ENCODE data around the gene FFAR1. TPM values are rescaled to one million over a fixed set of nuclear protein-coding genes. Genes with fewer than 3 reads are reported as not detected.
"Not testable (repeated sequence)": the region's sequence is repeated elsewhere in the genome, so short reads cannot be mapped to it uniquely, and the experiment has no call there.

Gene FFAR1
- total and polyA plus RNA-seq, 9 donors = 0.04 to 0.14 (median 0.07) TPM; not detected in 6

DNA sequence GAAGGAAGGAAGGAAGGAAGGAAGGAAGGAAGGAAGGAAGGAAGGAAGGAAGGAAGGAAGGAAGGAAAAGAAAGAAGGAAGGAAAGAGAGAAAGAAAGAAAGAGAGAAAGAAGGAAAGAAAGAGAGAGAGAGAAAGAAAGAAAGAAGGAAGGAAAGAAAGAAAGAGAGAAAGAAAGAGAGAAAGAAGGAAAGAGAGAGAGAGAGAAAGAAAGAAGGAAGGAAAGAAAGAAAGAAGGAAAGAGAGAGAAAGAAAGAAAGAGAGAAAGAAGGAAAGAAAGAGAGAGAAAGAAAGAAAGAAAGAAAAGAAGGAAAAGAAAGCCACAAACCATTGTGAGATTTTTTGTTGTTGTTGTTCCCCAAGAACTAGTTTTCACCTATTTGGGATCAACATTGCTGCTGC, 26.3 kb downstream of the FFAR1 start:
- H3K36me3 ChIP-seq (ENCODE audit: control insufficient read depth, insufficient read depth, low read length); H3K4me1 ChIP-seq (ENCODE audit: control insufficient read depth, insufficient read depth, low read length); H3K27me3 ChIP-seq (ENCODE audit: control insufficient read depth, insufficient read depth, low read length); DNase-seq; H3K27ac ChIP-seq (ENCODE audit: low read length); H3K9me3 ChIP-seq (replicated peaks; ENCODE audit: control insufficient read depth, low read depth, low read length); H3K4me3 ChIP-seq (ENCODE audit: low read length): not testable (repeated sequence)

DNA sequence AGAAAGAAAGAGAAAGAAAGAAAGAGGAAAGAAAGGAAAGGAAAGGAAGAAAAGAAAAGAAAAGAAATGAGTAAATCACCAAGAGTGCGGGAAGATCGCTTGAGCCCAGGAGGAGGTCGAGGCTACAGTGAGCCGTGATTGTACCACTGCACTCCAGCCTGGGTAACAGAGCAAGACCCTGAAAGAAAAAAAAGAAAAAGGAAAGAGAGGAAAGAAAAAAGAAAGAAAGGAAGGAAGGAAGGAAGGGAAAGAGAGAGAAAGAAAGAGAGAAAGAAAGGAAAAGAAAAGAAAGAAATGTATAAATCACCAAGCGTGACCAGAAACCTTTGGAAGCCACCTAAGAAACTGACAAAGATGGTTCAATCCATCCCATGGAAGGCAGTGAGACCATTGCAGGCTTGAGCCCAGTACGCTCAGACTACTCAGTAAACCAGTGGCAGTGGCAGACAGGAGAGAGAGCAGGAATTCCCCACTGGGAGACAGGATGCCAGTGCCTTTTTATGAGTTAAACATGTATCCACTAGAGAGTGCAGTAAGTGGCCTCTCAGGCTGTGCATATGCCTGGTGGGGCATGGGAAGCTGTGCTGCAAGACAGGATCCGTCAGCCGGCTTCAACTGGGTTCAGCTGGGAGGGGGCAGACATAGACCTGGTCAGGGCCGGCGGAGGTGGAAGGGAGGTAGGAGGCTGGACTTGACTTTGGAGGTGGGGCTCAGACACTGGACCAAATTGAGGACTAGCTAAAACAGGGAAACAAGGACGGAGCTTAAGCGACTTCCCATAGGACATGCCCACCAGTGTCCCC, 28.0 kb downstream of the FFAR1 start:
- H3K4me1 ChIP-seq (ENCODE audit: control insufficient read depth, insufficient read depth, low read length) = no peaks in the 10 kb centered on the region
- WGBS (ENCODE audit: insufficient coverage) = 84% methylated on average over 8 of the region's 12 CpGs
- no peak for DNase-seq
- H3K36me3 ChIP-seq (ENCODE audit: control insufficient read depth, insufficient read depth, low read length) = no peaks in the 10 kb centered on the region
- no peaks in the 10 kb centered on the region for H3K9me3 ChIP-seq (replicated peaks; ENCODE audit: control insufficient read depth, low read depth, low read length)
- H3K4me3 ChIP-seq (ENCODE audit: low read length) = no peak overlapping the region
- H3K27ac ChIP-seq (ENCODE audit: low read length) = no peak overlapping the region
- peaks cover 2% of the 10 kb centered on the region for H3K27me3 ChIP-seq (ENCODE audit: control insufficient read depth, insufficient read depth, low read length)

DNA sequence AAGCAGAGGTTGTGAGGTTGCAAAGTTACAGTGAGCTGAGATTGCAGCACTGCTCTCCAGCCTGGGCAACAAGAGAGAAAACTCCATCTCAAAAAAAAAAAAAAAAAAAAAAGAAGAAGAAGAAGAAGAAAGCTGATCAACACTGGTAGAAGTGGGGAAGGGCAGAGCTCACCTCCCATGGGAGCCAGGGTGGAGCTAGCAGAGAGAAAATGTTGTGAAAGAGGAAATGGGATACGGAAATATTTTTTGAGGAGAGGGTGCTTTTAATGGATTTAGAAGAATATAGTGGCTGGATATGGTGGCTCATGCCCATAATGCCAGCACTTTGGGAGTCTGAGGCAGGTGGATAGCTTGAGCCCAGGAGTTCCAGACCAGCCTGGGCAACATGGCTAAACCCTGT, 30.0 kb downstream of the FFAR1 start:
- H3K4me3 ChIP-seq (ENCODE audit: low read length) = no peak overlapping the region
- H3K4me1 ChIP-seq (ENCODE audit: control insufficient read depth, insufficient read depth, low read length) = no peaks in the 10 kb centered on the region
- no peak overlapping the region for H3K27ac ChIP-seq (ENCODE audit: low read length)
- no peaks in the 10 kb centered on the region for H3K36me3 ChIP-seq (ENCODE audit: control insufficient read depth, insufficient read depth, low read length)
- H3K27me3 ChIP-seq (ENCODE audit: control insufficient read depth, insufficient read depth, low read length) = peaks cover 2% of the 10 kb centered on the region
- H3K9me3 ChIP-seq (replicated peaks; ENCODE audit: control insufficient read depth, low read depth, low read length) = no peaks in the 10 kb centered on the region
- WGBS (ENCODE audit: insufficient coverage) = 29% methylated on average over 1 of the region's 1 CpG
- DNase-seq = no peak

DNA sequence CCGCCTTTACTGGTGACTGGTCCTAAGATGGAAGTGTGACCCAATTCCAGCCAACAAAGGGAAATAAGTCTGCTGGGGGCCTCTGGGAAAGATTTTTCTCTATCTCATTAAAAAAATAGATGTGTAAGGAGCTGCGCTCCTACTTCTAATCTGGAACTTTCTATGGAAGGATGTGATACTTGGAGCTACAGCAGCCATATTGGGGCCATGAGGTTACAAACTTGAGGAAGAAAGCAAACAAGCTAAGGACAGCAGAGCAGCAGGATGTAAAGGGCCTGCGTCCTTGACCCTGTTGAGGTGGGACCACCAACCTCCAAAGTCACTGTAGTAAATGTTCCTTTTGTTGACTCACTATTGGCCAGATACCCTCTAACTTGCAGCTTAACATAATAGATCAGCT, 30.7 kb downstream of the FFAR1 start:
- H3K27ac ChIP-seq (ENCODE audit: low read length) = no peak overlapping the region
- 90% methylated on average over 1 of the region's 3 CpGs for WGBS (ENCODE audit: insufficient coverage)
- DNase-seq = no peak

DNA sequence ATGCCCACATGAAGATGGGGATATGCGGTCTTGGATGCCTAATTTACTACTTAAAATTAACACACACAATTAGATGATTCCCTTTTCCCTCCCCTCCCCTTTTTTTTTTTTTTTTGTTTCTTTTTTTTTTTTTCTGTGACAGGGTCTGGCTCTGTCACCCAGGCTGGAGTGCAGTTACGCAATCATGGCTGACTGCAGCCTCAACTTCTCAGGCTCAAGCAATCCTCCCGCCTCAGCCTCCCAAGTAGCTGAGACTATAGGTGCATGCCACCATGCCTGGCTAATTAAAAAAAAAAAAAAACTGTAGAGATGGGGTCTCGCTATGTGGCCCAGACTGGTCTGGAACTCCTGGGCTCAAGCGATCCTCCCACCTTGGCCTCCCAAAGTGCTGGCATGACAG, 31.8 kb downstream of the FFAR1 start:
- not testable (repeated sequence) for DNase-seq; H3K9me3 ChIP-seq (replicated peaks; ENCODE audit: control insufficient read depth, low read depth, low read length); H3K36me3 ChIP-seq (ENCODE audit: control insufficient read depth, insufficient read depth, low read length); H3K27me3 ChIP-seq (ENCODE audit: control insufficient read depth, insufficient read depth, low read length); H3K4me3 ChIP-seq (ENCODE audit: low read length); H3K27ac ChIP-seq (ENCODE audit: low read length); H3K4me1 ChIP-seq (ENCODE audit: control insufficient read depth, insufficient read depth, low read length)
- 77% methylated on average over 4 of the region's 5 CpGs for WGBS (ENCODE audit: insufficient coverage)

More for the DNA sequence above, 30.7 kb downstream of the FFAR1 start:
- Histone ChIP-seq H3K4me3 (ENCODE audit: low read length) (no peak overlapping the region), H3K9me3 (replicated peaks; ENCODE audit: control insufficient read depth, low read depth, low read length) (no peaks in the 10 kb centered on the region), H3K36me3 (ENCODE audit: control insufficient read depth, insufficient read depth, low read length) (no peaks in the 10 kb centered on the region), H3K4me1 (ENCODE audit: control insufficient read depth, insufficient read depth, low read length) (no peaks in the 10 kb centered on the region), H3K27me3 (ENCODE audit: control insufficient read depth, insufficient read depth, low read length) (peaks cover 2% of the 10 kb centered on the region)

DNA sequence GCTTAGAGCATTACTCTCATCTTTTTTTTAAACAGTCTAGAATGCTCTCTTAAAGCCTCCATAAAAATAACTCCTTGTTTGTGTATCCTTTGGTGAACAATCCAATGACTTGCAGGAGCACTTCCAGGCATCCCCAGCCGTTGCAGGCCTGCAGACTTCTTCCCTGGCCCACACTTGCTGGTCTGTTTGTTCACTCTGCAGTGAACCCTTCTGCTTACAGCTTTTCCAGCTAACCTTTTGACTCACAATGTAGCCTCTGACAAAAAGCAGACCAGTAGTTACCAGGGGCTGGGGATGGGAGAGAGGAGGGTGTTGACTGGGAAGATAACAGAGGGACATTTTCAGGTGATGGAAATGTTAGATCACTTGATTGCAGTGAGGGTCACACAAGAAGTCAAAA, 32.3 kb downstream of the FFAR1 start:
- H3K4me3 ChIP-seq (ENCODE audit: low read length) = no peak overlapping the region
- peaks cover 2% of the 10 kb centered on the region for H3K27me3 ChIP-seq (ENCODE audit: control insufficient read depth, insufficient read depth, low read length)
- no peak overlapping the region for H3K27ac ChIP-seq (ENCODE audit: low read length)
- H3K9me3 ChIP-seq (replicated peaks; ENCODE audit: control insufficient read depth, low read depth, low read length) = peaks cover 2% of the 10 kb centered on the region
- H3K4me1 ChIP-seq (ENCODE audit: control insufficient read depth, insufficient read depth, low read length) = no peaks in the 10 kb centered on the region
- WGBS (ENCODE audit: insufficient coverage) = 14% methylated on average over 1 of the region's 1 CpG
- DNase-seq = no peak
- no peaks in the 10 kb centered on the region for H3K36me3 ChIP-seq (ENCODE audit: control insufficient read depth, insufficient read depth, low read length)

DNA sequence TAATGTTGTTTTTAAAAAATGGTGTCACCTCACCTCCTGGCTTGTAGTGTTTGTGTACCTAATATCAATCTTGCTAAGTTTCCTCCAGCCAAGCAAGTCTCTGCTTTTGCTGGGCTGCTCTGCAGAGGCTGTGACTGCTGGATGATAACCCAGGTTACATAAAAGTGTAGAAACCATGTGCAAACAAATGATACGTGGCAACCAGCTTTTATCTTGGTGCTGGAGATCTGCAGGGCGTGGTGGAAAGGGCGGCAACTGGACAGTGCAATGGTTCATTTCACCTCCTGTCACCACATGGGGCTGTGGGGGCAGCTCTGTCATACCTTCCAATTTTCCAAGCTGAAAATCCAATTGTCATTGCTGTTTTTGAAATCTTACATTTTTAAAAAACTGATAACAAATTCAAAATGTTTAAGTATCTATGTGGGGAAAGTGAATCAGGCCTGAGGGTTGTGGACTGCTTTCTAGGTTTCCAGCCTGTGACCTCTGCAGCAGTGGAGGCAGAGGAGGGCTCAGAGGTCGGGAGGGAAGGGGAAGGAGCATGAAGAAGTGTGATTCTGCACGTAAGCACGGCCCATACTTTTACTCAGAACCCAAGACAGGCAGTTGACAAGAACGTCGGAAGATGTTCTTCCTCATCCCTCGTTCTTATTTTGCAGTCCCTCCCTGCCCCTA, 32.9 kb downstream of the FFAR1 start:
- Histone ChIP-seq H3K27ac (ENCODE audit: low read length) (no peak overlapping the region), H3K4me3 (ENCODE audit: low read length) (no peak overlapping the region), H3K9me3 (replicated peaks; ENCODE audit: control insufficient read depth, low read depth, low read length) (peaks cover 6% of the 10 kb centered on the region), H3K4me1 (ENCODE audit: control insufficient read depth, insufficient read depth, low read length) (no peaks in the 10 kb centered on the region), H3K27me3 (ENCODE audit: control insufficient read depth, insufficient read depth, low read length) (peaks cover 2% of the 10 kb centered on the region), H3K36me3 (ENCODE audit: control insufficient read depth, insufficient read depth, low read length) (no peaks in the 10 kb centered on the region)
- no peak for DNase-seq
- WGBS (ENCODE audit: insufficient coverage) = 59% methylated on average over 7 of the region's 9 CpGs

DNA sequence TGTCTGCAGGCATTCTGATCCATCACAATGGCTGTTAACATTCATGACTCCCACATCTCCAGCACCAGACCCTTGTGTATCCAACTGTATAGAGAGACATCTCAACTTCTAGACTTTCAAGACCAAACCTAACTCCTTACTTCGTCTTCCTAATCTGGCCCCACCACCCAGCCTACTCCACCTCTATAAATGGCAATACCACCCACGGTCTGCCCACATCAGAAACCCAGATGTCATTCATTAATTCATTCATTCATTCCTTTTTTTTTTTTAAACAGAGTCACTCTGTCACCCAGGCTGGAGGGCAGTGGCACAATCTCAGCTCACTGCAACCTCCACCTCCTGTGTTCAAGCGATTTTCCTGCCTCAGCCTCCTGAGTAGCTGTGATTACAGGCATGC, 33.6 kb downstream of the FFAR1 start:
- Histone ChIP-seq H3K4me3 (ENCODE audit: low read length) (no peak overlapping the region), H3K4me1 (ENCODE audit: control insufficient read depth, insufficient read depth, low read length) (no peaks in the 10 kb centered on the region), H3K36me3 (ENCODE audit: control insufficient read depth, insufficient read depth, low read length) (no peaks in the 10 kb centered on the region), H3K27ac (ENCODE audit: low read length) (no peak overlapping the region), H3K27me3 (ENCODE audit: control insufficient read depth, insufficient read depth, low read length) (no peaks in the 10 kb centered on the region), H3K9me3 (replicated peaks; ENCODE audit: control insufficient read depth, low read depth, low read length) (peaks cover 8% of the 10 kb centered on the region)
- no peak for DNase-seq
- WGBS (ENCODE audit: insufficient coverage) = 61% methylated on average over 2 of the region's 3 CpGs

DNA sequence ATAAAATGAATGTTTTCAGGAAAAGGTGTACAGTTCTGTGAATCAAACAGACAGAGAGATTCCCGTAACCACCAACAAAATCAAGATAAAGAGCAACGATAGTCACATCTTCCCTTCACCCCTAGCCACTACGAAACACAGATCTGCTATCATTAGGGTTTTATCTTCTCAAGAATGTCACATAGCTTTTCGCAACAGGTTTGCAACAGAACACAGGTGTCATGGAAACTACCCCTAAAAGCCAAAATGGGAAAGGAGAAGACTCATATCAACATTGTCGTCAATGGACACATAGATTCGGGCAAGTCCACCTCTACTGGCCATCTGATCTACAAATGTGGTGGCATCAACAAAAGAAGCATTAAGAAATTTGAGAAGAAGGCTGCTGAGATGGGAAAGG, 34.2 kb downstream of the FFAR1 start:
- H3K36me3 ChIP-seq (ENCODE audit: control insufficient read depth, insufficient read depth, low read length) = no peaks in the 10 kb centered on the region
- no peak overlapping the region for H3K4me3 ChIP-seq (ENCODE audit: low read length)
- peaks cover 8% of the 10 kb centered on the region for H3K9me3 ChIP-seq (replicated peaks; ENCODE audit: control insufficient read depth, low read depth, low read length)
- H3K27ac ChIP-seq (ENCODE audit: low read length) = no peak overlapping the region
- no peaks in the 10 kb centered on the region for H3K27me3 ChIP-seq (ENCODE audit: control insufficient read depth, insufficient read depth, low read length)
- H3K4me1 ChIP-seq (ENCODE audit: control insufficient read depth, insufficient read depth, low read length) = no peaks in the 10 kb centered on the region
- WGBS (ENCODE audit: insufficient coverage) = 90% methylated on average over 2 of the region's 6 CpGs
- no peak for DNase-seq

DNA sequence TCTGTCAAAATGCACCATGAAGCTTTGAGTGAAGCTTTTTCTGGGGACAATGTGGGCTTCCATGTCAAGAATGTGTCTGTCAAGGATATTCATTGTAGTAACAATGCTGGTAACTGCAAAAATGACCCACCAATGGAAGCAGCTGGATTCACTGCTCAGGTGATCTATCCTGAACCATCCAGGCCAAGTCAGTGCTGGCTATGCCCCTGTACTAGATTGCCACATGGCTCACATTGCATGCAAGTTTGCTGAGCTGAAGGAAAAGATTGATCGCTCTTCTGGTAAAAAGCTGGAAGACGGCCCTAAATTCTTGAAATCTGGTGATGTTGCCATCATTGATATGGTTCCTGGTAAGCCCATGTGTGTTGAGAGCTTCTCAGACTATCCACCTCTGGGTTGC, 35.8 kb downstream of the FFAR1 start:
- Histone ChIP-seq H3K27ac (ENCODE audit: low read length) (no peak overlapping the region), H3K4me1 (ENCODE audit: control insufficient read depth, insufficient read depth, low read length) (no peaks in the 10 kb centered on the region), H3K36me3 (ENCODE audit: control insufficient read depth, insufficient read depth, low read length) (no peaks in the 10 kb centered on the region), H3K27me3 (ENCODE audit: control insufficient read depth, insufficient read depth, low read length) (no peaks in the 10 kb centered on the region), H3K9me3 (replicated peaks; ENCODE audit: control insufficient read depth, low read depth, low read length) (peaks cover 10% of the 10 kb centered on the region), H3K4me3 (ENCODE audit: low read length) (no peak overlapping the region)
- WGBS (ENCODE audit: insufficient coverage) = 40% methylated on average over 1 of the region's 2 CpGs
- DNase-seq = no peak

Data from muscle of leg (tissue), 11 donors.